Esophagus squamous epithelium (tissue), 5 donors: ENCODE results near the gene PCP4. TPM values are rescaled to one million over a fixed set of nuclear protein-coding genes. Genes with fewer than 3 reads are reported as not detected.

ENCODE experiments used
- DNase-seq: peaks from one replicate; lab custom pipeline; 2025; lab: John Stamatoyannopoulos, UW
- H3K27ac ChIP-seq, 4 donors: fragments of 200-600 bp; sonication (generic); one replicate each; pipeline ENCODE4 v1.5.1; 2016 to 2019; ENCODE audit warnings: mild to moderate bottlenecking in 1 of 4
- H3K27me3 ChIP-seq, 4 donors: fragments of 200-600 bp; sonication (generic); 1 replicate in 3 of 4; 2 replicates in 1 of 4; pipeline versions ENCODE4 v1.5.1 to v1.6.0; 2017 to 2021; ENCODE audit warnings: antibody characterized with exemption in 1 of 4
- H3K36me3 ChIP-seq, 3 donors: fragments of 200-600 bp; sonication (generic); one replicate each; pipeline ENCODE4 v1.5.1; 2016 to 2019
- H3K4me1 ChIP-seq, 3 donors: fragments of 200-600 bp; sonication (generic); one replicate each; pipeline ENCODE4 v1.5.1; 2017 to 2019
- H3K4me3 ChIP-seq, 4 donors: fragments of 200-600 bp; sonication (generic); 1 replicate in 3 of 4; 2 replicates in 1 of 4; pipeline ENCODE4 v1.5.1; 2016 to 2019; ENCODE audit warnings: mild to moderate bottlenecking in 2 of 4, moderate library complexity in 1 of 4
- H3K9me3 ChIP-seq, 3 donors: fragments of 200-600 bp; sonication (generic); one replicate each; pipeline ENCODE4 v1.5.1; 2016 to 2019
- CTCF ChIP-seq, 6 experiments: fragments of 450-650 bp in 4 of 6; fragments of 200-600 bp in 2 of 6; sonication (generic) in 2 of 6; IDR thresholded peaks; one replicate each; pipeline ENCODE4 v1.5.1; 2016 to 2019; ENCODE audit warnings: antibody characterized with exemption in 6 of 6, mild to moderate bottlenecking in 4 of 6, moderate library complexity in 4 of 6
- POLR2A ChIP-seq, 4 donors: fragments of 450-650 bp; IDR thresholded peaks; one replicate each; pipeline ENCODE4 v1.6.1; 2017; ENCODE audit warnings: antibody characterized with exemption in 4 of 4, mild to moderate bottlenecking in 4 of 4, moderate library complexity in 3 of 4
- WGBS, 2 donors: methylation state at CpG; one replicate each; pipeline ENCODE4 v1.1.5; 2018; 5-methylcytosine and 5-hydroxymethylcytosine counted together
- intact Hi-C: fragments of 100-400 bp; cut with DNase I; formaldehyde crosslinking; loops from one replicate; pipeline ENCODE4 v1.15.0; 2022
- total RNA-seq, 4 donors: library from RNA; depleted of rRNA; stranded (reverse); fragments of >200 nt; gene quantifications; one replicate each; pipeline ENCODE4 v1.1.0, GENCODE V29; 2016
- donor health status: DM: yes; HTN: yes; CAD: no.

Gene PCP4
- total RNA-seq, 4 donors from 2014 or later: 0.83 to 82.4 (median 12.7) TPM

DNA sequence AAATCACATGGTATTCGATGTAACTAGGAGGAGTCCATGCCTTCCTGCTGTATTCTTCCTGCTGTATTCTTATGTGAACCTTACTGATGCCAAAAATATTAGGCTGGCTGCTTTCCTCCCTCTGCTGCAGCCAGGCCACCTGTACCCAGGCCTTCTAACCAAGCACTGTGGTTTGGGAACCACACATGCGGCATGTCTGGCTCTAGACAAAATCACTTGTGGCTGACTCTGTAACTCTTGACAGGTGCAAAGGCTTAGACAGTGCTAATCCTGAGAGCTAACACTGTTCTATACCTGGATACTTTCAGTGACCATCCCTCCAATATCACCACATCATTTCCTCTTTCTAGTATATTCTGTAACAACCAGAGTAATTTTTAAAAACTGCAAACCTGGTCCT lies 67.7 kb downstream of the PCP4 start:
- Histone ChIP-seq H3K9me3 (no peaks in the 10 kb centered on the region), H3K27me3 (no peaks in the 10 kb centered on the region), H3K27ac (no peak overlapping the region), H3K36me3 (no peaks in the 10 kb centered on the region), H3K4me1 (no peaks in the 10 kb centered on the region), H3K4me3 (no peak overlapping the region)
- no peak for DNase-seq
- WGBS, 2 donors: 74 to 75% methylated on average over 2 of the region's 2 CpGs
- TF ChIP-seq CTCF (IDR thresholded peaks at IDR 0.05): no peak
- intact Hi-C loops: no loop called here

DNA sequence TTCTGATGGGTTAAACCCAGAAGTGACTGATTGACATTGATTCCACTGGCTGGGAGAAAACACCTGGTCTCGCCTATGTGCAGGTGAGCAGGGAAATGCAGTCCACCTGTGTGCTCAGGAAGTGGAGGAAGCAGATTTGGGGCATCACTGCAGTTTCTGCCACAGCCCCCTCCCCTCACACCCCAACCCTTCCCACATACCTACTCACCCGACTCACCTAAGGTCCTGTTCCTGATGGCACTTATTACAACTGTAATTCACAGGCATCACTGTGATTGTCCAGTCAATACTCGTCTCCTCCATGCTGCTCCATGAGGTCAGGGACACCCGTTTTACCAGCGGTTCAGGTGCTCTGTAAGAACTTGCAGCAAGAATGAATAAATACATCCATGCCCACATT lies 68.5 kb downstream of the PCP4 start:
- 66 to 78% methylated on average over 4 of the region's 5 CpGs for WGBS, 2 donors
- intact Hi-C loops: no loop called here
- no peak overlapping the region for H3K27ac ChIP-seq
- TF ChIP-seq POLR2A (IDR thresholded peaks at IDR 0.05): no peak
- no peak for TF ChIP-seq CTCF (IDR thresholded peaks at IDR 0.05)
- no peak overlapping the region for H3K4me3 ChIP-seq
- DNase-seq: no peak
- no peaks in the 10 kb centered on the region for H3K27me3 ChIP-seq
- H3K4me1 ChIP-seq: no peaks in the 10 kb centered on the region
- no peaks in the 10 kb centered on the region for H3K9me3 ChIP-seq
- no peaks in the 10 kb centered on the region for H3K36me3 ChIP-seq

GRCh38 chr21:39938086-39938625 lies 70.9 kb downstream of the PCP4 start:
- no peak for DNase-seq
- Histone ChIP-seq H3K36me3 (no peaks in the 10 kb centered on the region), H3K27me3 (no peaks in the 10 kb centered on the region), H3K4me3 (no peak overlapping the region), H3K27ac (no peak overlapping the region), H3K4me1 (no peaks in the 10 kb centered on the region), H3K9me3 (no peaks in the 10 kb centered on the region)
- intact Hi-C loops: no loop called here
- TF ChIP-seq CTCF (IDR thresholded peaks at IDR 0.05) (no peak), POLR2A (IDR thresholded peaks at IDR 0.05) (no peak)
- WGBS, 2 donors: 36 to 55% methylated on average over 2 to 6 of the region's 8 CpGs

GRCh38 chr21:39946199-39946598 lies 79.0 kb downstream of the PCP4 start:
- intact Hi-C loops: no loop called here
- WGBS, 2 donors: 61 to 78% methylated on average over 2 of the region's 2 CpGs
- Histone ChIP-seq H3K27me3 (no peaks in the 10 kb centered on the region), H3K27ac (no peak overlapping the region), H3K4me1 (no peaks in the 10 kb centered on the region), H3K4me3 (no peak overlapping the region), H3K9me3 (peaks cover 0 to 8% (median 0%) of the 10 kb centered on the region in 3 donors), H3K36me3 (no peaks in the 10 kb centered on the region)
- TF ChIP-seq POLR2A (IDR thresholded peaks at IDR 0.05) (no peak), CTCF (IDR thresholded peaks at IDR 0.05) (no peak)
- no peak for DNase-seq

DNA sequence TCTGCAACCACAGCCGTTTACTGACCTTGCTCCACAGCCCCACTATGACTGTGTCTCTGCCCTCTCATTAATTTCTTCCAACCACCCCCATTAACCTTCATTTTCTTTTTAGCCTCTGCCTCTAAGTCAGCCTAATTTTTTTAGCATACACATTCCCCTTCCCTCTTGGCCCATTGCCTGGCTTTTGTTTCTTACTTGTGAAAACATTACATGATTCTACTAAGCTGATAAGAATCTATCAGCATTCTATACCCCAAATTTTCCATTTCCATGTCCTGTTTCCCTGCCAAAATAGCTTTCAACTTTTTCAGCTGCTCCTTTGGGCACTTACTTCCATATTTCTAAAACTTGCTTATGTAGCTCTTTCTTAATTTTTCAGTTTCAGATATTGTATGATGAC lies 79.8 kb downstream of the PCP4 start:
- H3K4me3 ChIP-seq: no peak overlapping the region
- no peaks in the 10 kb centered on the region for H3K4me1 ChIP-seq
- H3K36me3 ChIP-seq: no peaks in the 10 kb centered on the region
- peaks cover 0 to 8% (median 0%) of the 10 kb centered on the region in 3 donors for H3K9me3 ChIP-seq
- no peak for DNase-seq
- TF ChIP-seq CTCF (IDR thresholded peaks at IDR 0.05) (no peak), POLR2A (IDR thresholded peaks at IDR 0.05) (no peak)
- intact Hi-C loops: no loop called here
- no peak overlapping the region for H3K27ac ChIP-seq
- whole genome bisulfite sequencing, 2 donors: 28 to 61% methylated on average over 1 of the region's 1 CpG
- H3K27me3 ChIP-seq: no peaks in the 10 kb centered on the region
